SK-N-SH (cell line): ENCODE results near the gene ZFYVE16. TPM values are rescaled to one million over a fixed set of nuclear protein-coding genes. Genes with fewer than 3 reads are reported as not detected.
A peak's percentile ranks its signal among the peaks of the same experiment; 100 is the strongest.

Experiments used
- CTCF ChIA-PET: fragments of 300-600, 350-600 bp; formaldehyde crosslinking; extraction: SDS; loops from one replicate; lab custom pipeline; 2021; lab: Yijun Ruan, JAX
- POLR2A ChIA-PET: fragments of 350-600 bp; sonication (Branson Sonifier 250); formaldehyde crosslinking; extraction: SDS; loops from one replicate; lab custom pipeline; 2020; ENCODE audit warnings: antibody characterized with exemption, inconsistent platforms; lab: Yijun Ruan, JAX
- DNase-seq: peaks from one replicate; pipeline ENCODE4 v3.0.0; 2012
- H2AFZ ChIP-seq: fragments of 200-600 bp; sonication (generic); 2 replicates; pipeline ENCODE4 v1.8.1; 2016; ENCODE audit warnings: antibody characterized with exemption, mild to moderate bottlenecking, low read depth
- H3F3A ChIP-seq: fragments of 200-600 bp; sonication (generic); replicated peaks from 2 replicates; pipeline ENCODE3; 2016; ENCODE audit warnings: antibody characterized with exemption, mild to moderate bottlenecking; ENCODE audit not compliant: insufficient read depth
- H3K27ac ChIP-seq, 2 experiments: fragments of 200-500 bp in 1 of 2; fragments of 200-600 bp in 1 of 2; sonication (Bioruptor generic) in 1 of 2; sonication (generic), shearing (Covaris generic) in 1 of 2; 2 replicates each; pipeline versions ENCODE4 v1.5.1 to v1.6.1; 2014 to 2016; ENCODE audit warnings: low read depth in 2 of 2, inconsistent platforms in 1 of 2, low read length in 1 of 2, mild to moderate bottlenecking in 1 of 2, mixed read lengths in 1 of 2
- H3K27me3 ChIP-seq: fragments of 200-600 bp; sonication (generic), shearing (Covaris generic); 2 replicates; pipeline ENCODE4 v1.6.1; 2016; ENCODE audit warnings: mixed run types; ENCODE audit not compliant: insufficient read depth
- H3K36me3 ChIP-seq, 2 experiments: fragments of 200-500 bp in 1 of 2; fragments of 200-600 bp in 1 of 2; sonication (Bioruptor generic) in 1 of 2; sonication (generic) in 1 of 2; replicated peaks in 1 of 2; 2 replicates each; pipeline versions ENCODE3 to v1.5.1; 2014 to 2016; ENCODE audit warnings: low read length in 1 of 2, mild to moderate bottlenecking in 1 of 2; ENCODE audit not compliant: insufficient read depth in 2 of 2, control insufficient read depth in 1 of 2
- H3K4me1 ChIP-seq, 2 experiments: fragments of 200-500 bp in 1 of 2; fragments of 200-600 bp in 1 of 2; sonication (Bioruptor generic) in 1 of 2; sonication (generic), shearing (Covaris generic) in 1 of 2; 2 replicates each; pipeline versions ENCODE4 v1.5.1 to v1.6.1; 2014 to 2016; ENCODE audit warnings: low read depth in 1 of 2, low read length in 1 of 2, mixed run types in 1 of 2; ENCODE audit not compliant: insufficient read depth in 2 of 2, control insufficient read depth in 1 of 2
- H3K4me2 ChIP-seq: fragments of 200-600 bp; sonication (generic), shearing (Covaris generic); 2 replicates; pipeline ENCODE4 v1.6.1; 2017; ENCODE audit warnings: mixed run types
- H3K4me3 ChIP-seq, 2 experiments: fragments of 200-500 bp in 1 of 2; fragments of 200-600 bp in 1 of 2; sonication (Bioruptor generic) in 1 of 2; sonication (generic), shearing (Covaris generic) in 1 of 2; 2 replicates each; pipeline versions ENCODE4 v1.5.1 to v1.8.1; 2014 to 2016; ENCODE audit warnings: low read depth in 2 of 2, inconsistent platforms in 1 of 2, low read length in 1 of 2, mild to moderate bottlenecking in 1 of 2, mixed read lengths in 1 of 2, moderate library complexity in 1 of 2
- H3K79me2 ChIP-seq: fragments of 200-600 bp; sonication (generic); 2 replicates; pipeline ENCODE4 v1.8.1; 2017; ENCODE audit warnings: mild to moderate bottlenecking; ENCODE audit not compliant: insufficient read depth
- H3K9ac ChIP-seq: fragments of 200-600 bp; sonication (generic); 2 replicates; pipeline ENCODE4 v1.6.1; 2017; ENCODE audit warnings: mixed run types
- H3K9me2 ChIP-seq: fragments of 200-600 bp; sonication (generic); 2 replicates; pipeline ENCODE4 v1.6.1; 2017; ENCODE audit warnings: mixed run types
- H3K9me3 ChIP-seq: fragments of 200-600 bp; sonication (generic); 2 replicates; pipeline ENCODE4 v1.6.1; 2017; ENCODE audit warnings: mixed run types, mild to moderate bottlenecking, moderate library complexity
- H4K20me1 ChIP-seq: fragments of 200-600 bp; sonication (generic); 2 replicates; pipeline ENCODE4 v1.6.1; 2017; ENCODE audit warnings: mild to moderate bottlenecking, mixed run types; ENCODE audit not compliant: insufficient read depth
- CTCF ChIP-seq: fragments of 200-600 bp; sonication (generic); IDR thresholded peaks from 2 replicates; pipeline ENCODE4 v1.6.1; 2017; ENCODE audit warnings: antibody characterized with exemption, mild to moderate bottlenecking, moderate library complexity
- ELF1 ChIP-seq: IDR thresholded peaks from 2 replicates; pipeline ENCODE4 v1.4.0; 2012
- EP300 ChIP-seq, 2 experiments: IDR thresholded peaks; 2 replicates each; pipeline versions ENCODE4 v1.4.0 to v1.6.1; 2012; ENCODE audit warnings: borderline replicate concordance in 1 of 2, low read depth in 1 of 2, low read length in 1 of 2
- EZH2phosphoT487 ChIP-seq: fragments of 200-600 bp; sonication (generic); IDR thresholded peaks from 2 replicates; pipeline ENCODE4 v1.6.1; 2017; ENCODE audit warnings: low read depth, mixed run types, mild to moderate bottlenecking, antibody characterized with exemption, moderate library complexity, borderline replicate concordance
- FOSL2 ChIP-seq: IDR thresholded peaks from 2 replicates; pipeline ENCODE4 v1.4.0; 2012; ENCODE audit warnings: low read depth, mild to moderate bottlenecking, moderate library complexity, borderline replicate concordance
- FOXJ3 ChIP-seq: sonication (generic); formaldehyde crosslinking; IDR thresholded peaks from 2 replicates; pipeline ENCODE4 v1.5.1; 2020; ENCODE audit warnings: mild to moderate bottlenecking, missing genetic modification reagents
- GABPA ChIP-seq: IDR thresholded peaks from 2 replicates; pipeline ENCODE4 v1.4.0; 2012; ENCODE audit warnings: low read depth, mild to moderate bottlenecking
- GATA2 ChIP-seq: sonication (generic); formaldehyde crosslinking; IDR thresholded peaks from 2 replicates; pipeline ENCODE4 v1.5.0; 2020; ENCODE audit warnings: mild to moderate bottlenecking, missing genetic modification reagents
- MAX ChIP-seq: IDR thresholded peaks from 2 replicates; pipeline ENCODE4 v1.4.0; 2012; ENCODE audit warnings: low read depth
- MEF2A ChIP-seq: IDR thresholded peaks from 2 replicates; pipeline ENCODE4 v1.4.0; 2012; ENCODE audit warnings: low read depth, borderline replicate concordance
- NFIC ChIP-seq: IDR thresholded peaks from 2 replicates; pipeline ENCODE4 v1.4.0; 2012; ENCODE audit warnings: borderline replicate concordance
- NRF1 ChIP-seq: IDR thresholded peaks from 2 replicates; pipeline ENCODE4 v1.6.1; 2012; ENCODE audit warnings: low read depth, mild to moderate bottlenecking, low read length
- PBX3 ChIP-seq: IDR thresholded peaks from 2 replicates; pipeline ENCODE4; 2012
- POLR2AphosphoS5 ChIP-seq: IDR thresholded peaks from 2 replicates; pipeline ENCODE4 v1.6.1; 2012; ENCODE audit warnings: low read depth, low read length
- RCOR1 ChIP-seq: fragments of 150-350 bp; IDR thresholded peaks from 2 replicates; pipeline ENCODE4 v1.6.1; 2017; ENCODE audit warnings: antibody characterized with exemption, low read length
- REST ChIP-seq: IDR thresholded peaks from 2 replicates; pipeline ENCODE4 v1.6.1; 2012; ENCODE audit warnings: mild to moderate bottlenecking, low read depth, low read length, moderate library complexity
- RFX5 ChIP-seq: IDR thresholded peaks from 2 replicates; pipeline ENCODE4 v1.6.1; 2012; ENCODE audit warnings: mild to moderate bottlenecking, improper control_type of control experiment, low read length
- RXRA ChIP-seq: IDR thresholded peaks from 2 replicates; pipeline ENCODE4 v1.4.0; 2012; ENCODE audit warnings: low read depth, mild to moderate bottlenecking, borderline replicate concordance
- SIN3A ChIP-seq: IDR thresholded peaks from 2 replicates; pipeline ENCODE4 v1.6.1; 2012; ENCODE audit warnings: low read depth, mild to moderate bottlenecking, low read length, moderate library complexity, borderline replicate concordance
- TAF1 ChIP-seq: IDR thresholded peaks from 2 replicates; pipeline ENCODE4 v1.6.1; 2012; ENCODE audit warnings: low read depth, mild to moderate bottlenecking, low read length, moderate library complexity, borderline replicate concordance
- TEAD4 ChIP-seq: IDR thresholded peaks from 2 replicates; pipeline ENCODE4 v1.4.0; 2012; ENCODE audit warnings: mild to moderate bottlenecking, borderline replicate concordance; ENCODE audit not compliant: insufficient read depth
- USF1 ChIP-seq: IDR thresholded peaks from 2 replicates; pipeline ENCODE4 v1.4.0; 2012; ENCODE audit warnings: low read depth, borderline replicate concordance
- USF2 ChIP-seq: fragments of 150-350 bp; IDR thresholded peaks from 2 replicates; pipeline ENCODE4 v1.6.1; 2017; ENCODE audit warnings: antibody characterized with exemption, low read length, low read depth, borderline replicate concordance
- WGBS: methylation state at CpG from one replicate; pipeline ENCODE4 v1.1.6; 2017; ENCODE audit warnings: low lambda C conversion rate; 5-methylcytosine and 5-hydroxymethylcytosine counted together
- polyA plus RNA-seq, 3 experiments: library from polyadenylated mRNA; depleted of rRNA; stranded (reverse); fragments of >200 nt; gene quantifications; 2 replicates each; pipeline ENCODE4 v1.2.3, GENCODE V29; 2012

ZFYVE16 gene
- 3.3 and 4.8 TPM in 2 replicates for polyA plus RNA-seq (2012; rRNA removed)
- polyA plus RNA-seq (2012; cell fraction: cytosol; rRNA removed), result 4.7 and 5.4 TPM in 2 replicates
- polyA plus RNA-seq (2012; cell fraction: nucleus; rRNA removed), result 3.6 and 11.5 TPM in 2 replicates

- peak within 1 kb of the TSS; percentile 84 for H3K4me2 ChIP-seq
- H3K9me3 ChIP-seq, result no peaks in the 10 kb centered on the region
- peak within 1 kb of the TSS; percentile 92 for H3K9ac ChIP-seq
- peak within 1 kb of the TSS; percentile 93 to 97 for H3K27ac ChIP-seq
- H3K4me3 ChIP-seq, result peak within 1 kb of the TSS; percentile 74 to 89
- H3K9me2 ChIP-seq, result no peaks in the 10 kb centered on the region
- H3K79me2 ChIP-seq, result peaks cover 48% of the 10 kb centered on the region
- H4K20me1 ChIP-seq, result no peaks in the 10 kb centered on the region; the same call in 1 of the 2 replicates
- no peaks in the 10 kb centered on the region for H3K27me3 ChIP-seq
- peaks cover 3 to 6% of the 10 kb centered on the region in 2 experiments for H3K36me3 ChIP-seq
- peaks cover 3% of the 10 kb centered on the region for H3F3A ChIP-seq
- POLR2A ChIA-PET, result interaction anchor here (1.0 to 1.2 kb wide), 2 partner anchors 161 to 298 kb away, joined by 3 to 4 read pairs; no protein-coding TSS in a partner anchor
- peak within 1 kb of the TSS; percentile 87 for H2AFZ ChIP-seq
- WGBS, result 0% methylated on average over 12 of the region's 66 CpGs
- CTCF ChIA-PET, result interaction anchor here (1.0 to 1.3 kb wide), 2 partner anchors 44 to 316 kb away, joined by 3 to 6 read pairs; no protein-coding TSS in a partner anchor
- H3K4me1 ChIP-seq, result peaks cover 3 to 11% of the 10 kb centered on the region in 2 experiments; a peak in 3 of 4 replicates
- DNase-seq, result peak; percentile 97
- TF ChIP-seq USF1 (no peak), EP300 (IDR thresholded peaks at IDR 0.05; ENCODE audit: borderline replicate concordance in 1 of 2, low read depth in 1 of 2, low read length in 1 of 2) (no peak), GATA2 (CRISPR knock-in tag) (no peak), MEF2A (no peak), USF2 (no peak), EZH2phosphoT487 (no peak), GABPA (peak; percentile 57), PBX3 (peak; percentile 22; the same call in 1 of the 2 replicates), REST (no peak), RXRA (no peak; the same call in 1 of the 2 replicates), NRF1 (peak; percentile 92), RCOR1 (no peak), RFX5 (no peak), POLR2AphosphoS5 (peak; percentile 93), TAF1 (peak; percentile 67; the same call in 1 of the 2 replicates), TEAD4 (no peak), NFIC (no peak), FOXJ3 (CRISPR knock-in tag) (no peak), ELF1 (peak; percentile 86), MAX (0 out of 2 replicates have a peak, but pooled peaks have one; percentile 42), SIN3A (peak; percentile 51; the same call in 1 of the 2 replicates), FOSL2 (no peak), CTCF (peak; percentile 40)
These were observed at the start of gene ZFYVE16 for GRCh38 chr5:80407735-80408483. TSS of gene ZFYVE16 (plus strand) at chr5:80408064. CDS start at chr5:80434148, 26,084 bp downstream.
